ENCODE data around the gene SFXN4. TPM values are rescaled to one million over a fixed set of nuclear protein-coding genes. Genes with fewer than 3 reads are reported as not detected.

SFXN4 gene
- total and polyA plus RNA-seq, 2 of the 13 experiments (the other 11 are each of a cell fraction or from before 2014, with no cell fraction given): 47.7 to 64.9 TPM

GRCh38 chr10:119113751-119114732 lies 51.5 kb downstream of the SFXN4 start (continued):
- TF ChIP-seq ZNF574 (CRISPR knock-in tag; IDR thresholded peaks at IDR 0.05) (peak; percentile 55), CREBL2 (CRISPR knock-in tag; IDR thresholded peaks at IDR 0.05; ENCODE audit: borderline replicate concordance) (no peak), ZNF580 (CRISPR knock-in tag; IDR thresholded peaks at IDR 0.05; ENCODE audit: borderline replicate concordance, low read depth) (peak; percentile 48; the same call in 1 of the 2 replicates), FOXM1 (CRISPR knock-in tag; IDR thresholded peaks at IDR 0.05) (no peak), TSC22D2 (CRISPR knock-in tag; IDR thresholded peaks at IDR 0.05; ENCODE audit: borderline replicate concordance) (peak; percentile 33; the same call in 1 of the 2 replicates), ZNF713 (CRISPR knock-in tag; IDR thresholded peaks at IDR 0.05) (no peak), FOXP4 (CRISPR knock-in tag; IDR thresholded peaks at IDR 0.05) (peak; percentile 87), HDAC2 (CRISPR knock-in tag; IDR thresholded peaks at IDR 0.05) (peak; percentile 88), ZNF792 (CRISPR knock-in tag; IDR thresholded peaks at IDR 0.05) (peak; percentile 39; the same call in 1 of the 2 replicates), ZGPAT (CRISPR knock-in tag; IDR thresholded peaks at IDR 0.05) (peak; percentile 90), TEAD3 (CRISPR knock-in tag; optimal IDR thresholded peaks at IDR 0.05; ENCODE audit: borderline replicate concordance) (peak; percentile 93), YEATS2 (CRISPR knock-in tag; IDR thresholded peaks at IDR 0.05; ENCODE audit: borderline replicate concordance) (peak; percentile 61; the same call in 1 of the 2 replicates), TFDP2 (CRISPR knock-in tag; IDR thresholded peaks at IDR 0.05) (no peak; the same call in 1 of the 2 replicates), SIX4 (CRISPR knock-in tag; IDR thresholded peaks at IDR 0.05) (peak; percentile 63; the same call in 1 of the 2 replicates)
